NT2/D1 (cell line): Measurements from ENCODE around the gene ANLN.

Experiments used
- SUZ12 ChIP-seq: IDR thresholded peaks from 2 replicates; pipeline ENCODE4 v1.6.1; 2011; ENCODE audit not compliant: insufficient read length, insufficient read depth; ENCODE audit errors: extremely low read depth
- ZNF274 ChIP-seq: IDR thresholded peaks from 2 replicates; pipeline ENCODE4 v1.6.1; 2011; ENCODE audit warnings: mild to moderate bottlenecking, low read depth, low read length

- TF ChIP-seq ZNF274 = no peak
- TF ChIP-seq SUZ12 = no peak
These were observed 32.6 kb upstream of the ANLN start for GRCh38 chr7:36357054-36357453.
